Measurements from ENCODE around the gene TMEM60. TPM values are rescaled to one million over a fixed set of nuclear protein-coding genes. Genes with fewer than 3 reads are reported as not detected.
"Not testable (repeated sequence)": the region's sequence is repeated elsewhere in the genome, so short reads cannot be mapped to it uniquely, and the experiment has no call there.

TMEM60 gene
- total RNA-seq, 2 experiments from 2014 or later = 19.2 to 29.7 TPM

DNA sequence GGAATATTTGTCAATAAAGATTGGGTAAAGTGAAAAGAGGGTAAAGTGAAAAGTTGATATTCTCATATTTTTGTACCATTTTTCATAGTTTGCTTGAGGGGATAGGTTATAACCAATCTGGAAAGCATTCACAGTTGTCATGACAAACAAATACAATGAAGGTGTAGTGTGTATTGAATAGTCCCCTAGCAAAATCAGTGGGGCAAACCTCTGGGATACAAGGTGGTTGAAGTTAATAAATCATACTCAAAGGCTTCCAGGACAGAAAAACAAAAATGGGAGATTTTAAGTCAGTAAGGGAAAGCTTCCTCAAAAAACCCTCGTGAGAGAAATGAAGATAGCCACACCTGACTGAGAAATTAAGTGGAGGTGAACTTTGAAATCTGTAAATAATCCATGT lies 39.7 kb upstream of the TMEM60 start:
- ChIA-PET CTCF (ENCODE audit: unreplicated experiment) (no interaction called here), POLR2A (interaction anchor here (1.3 to 2.5 kb wide), 3 partner anchors 9 to 36 kb away, joined by 3 to 10 read pairs (median 3); no protein-coding TSS in a partner anchor)
- DNase-seq (ENCODE audit: low spot score) = no peak
- Histone ChIP-seq H4K20me1 (ENCODE audit: insufficient read depth, low read length) (peaks cover 17% of the 10 kb centered on the region; the same call in 1 of the 2 replicates), H2AFZ (ENCODE audit: low read length) (no peak overlapping the region), H3K9me2 (ENCODE audit: insufficient read depth, low read length) (no peaks in the 10 kb centered on the region), H3K4me1 (ENCODE audit: insufficient read depth, low read length, poor library complexity, severe bottlenecking) (peaks cover 54% of the 10 kb centered on the region), H3K36me3 (ENCODE audit: insufficient read depth, low read length) (peaks cover 35% of the 10 kb centered on the region), H3K79me2 (ENCODE audit: insufficient read depth, low read depth, low read length) (peaks cover 98% of the 10 kb centered on the region), H3K9me3 (ENCODE audit: low read length) (no peaks in the 10 kb centered on the region), H3K4me3 (ENCODE audit: low read depth, low read length, poor library complexity, severe bottlenecking) (no peak overlapping the region), H3K4me2 (ENCODE audit: low read length) (peak overlapping the region; percentile 61; the same call in 1 of the 2 replicates), H3K27ac (ENCODE audit: low read depth, low read length, poor library complexity, severe bottlenecking) (no peak overlapping the region)
- no peak for TF ChIP-seq EZH2phosphoT487 (IDR thresholded peaks at IDR 0.05; ENCODE audit: borderline replicate concordance, low read depth, low read length)
- TF ChIP-seq, protein P1, sequence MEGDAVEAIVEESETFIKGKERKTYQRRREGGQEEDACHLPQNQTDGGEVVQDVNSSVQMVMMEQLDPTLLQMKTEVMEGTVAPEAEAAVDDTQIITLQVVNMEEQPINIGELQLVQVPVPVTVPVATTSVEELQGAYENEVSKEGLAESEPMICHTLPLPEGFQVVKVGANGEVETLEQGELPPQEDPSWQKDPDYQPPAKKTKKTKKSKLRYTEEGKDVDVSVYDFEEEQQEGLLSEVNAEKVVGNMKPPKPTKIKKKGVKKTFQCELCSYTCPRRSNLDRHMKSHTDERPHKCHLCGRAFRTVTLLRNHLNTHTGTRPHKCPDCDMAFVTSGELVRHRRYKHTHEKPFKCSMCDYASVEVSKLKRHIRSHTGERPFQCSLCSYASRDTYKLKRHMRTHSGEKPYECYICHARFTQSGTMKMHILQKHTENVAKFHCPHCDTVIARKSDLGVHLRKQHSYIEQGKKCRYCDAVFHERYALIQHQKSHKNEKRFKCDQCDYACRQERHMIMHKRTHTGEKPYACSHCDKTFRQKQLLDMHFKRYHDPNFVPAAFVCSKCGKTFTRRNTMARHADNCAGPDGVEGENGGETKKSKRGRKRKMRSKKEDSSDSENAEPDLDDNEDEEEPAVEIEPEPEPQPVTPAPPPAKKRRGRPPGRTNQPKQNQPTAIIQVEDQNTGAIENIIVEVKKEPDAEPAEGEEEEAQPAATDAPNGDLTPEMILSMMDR (conservative IDR thresholded peaks at IDR 0.05; ENCODE audit: low read length) = no peak
- intact Hi-C loops (cut with micrococcal nuclease; ENCODE audit: unreplicated experiment) = no loop called here
- BruUV-seq (replicated peaks) = no TSS peak

DNA sequence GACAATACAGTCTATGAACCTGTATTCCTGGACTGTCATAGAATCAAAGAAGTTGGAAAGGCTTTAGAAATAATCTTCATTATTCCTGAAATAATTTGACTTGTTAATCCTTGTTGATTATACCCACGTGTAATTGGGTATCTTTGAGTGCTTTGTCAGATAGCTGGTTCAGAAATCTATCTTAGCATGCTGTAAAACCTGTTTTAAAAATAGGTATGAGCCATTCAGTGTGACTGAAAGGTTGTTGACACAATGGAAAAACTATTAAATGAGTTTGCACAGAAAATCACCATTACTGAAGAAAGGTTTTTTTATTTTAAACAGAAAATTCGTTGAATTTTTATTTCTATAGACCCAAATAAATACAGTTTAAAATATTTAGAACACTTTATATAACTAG lies 39.0 kb upstream of the TMEM60 start:
- Histone ChIP-seq H2AFZ (ENCODE audit: low read length) (no peak overlapping the region), H3K36me3 (ENCODE audit: insufficient read depth, low read length) (peaks cover 31% of the 10 kb centered on the region), H3K9me3 (ENCODE audit: low read length) (no peaks in the 10 kb centered on the region), H3K4me3 (ENCODE audit: low read depth, low read length, poor library complexity, severe bottlenecking) (no peak overlapping the region), H3K9me2 (ENCODE audit: insufficient read depth, low read length) (no peaks in the 10 kb centered on the region), H4K20me1 (ENCODE audit: insufficient read depth, low read length) (peaks cover 18% of the 10 kb centered on the region; the same call in 1 of the 2 replicates), H3K4me2 (ENCODE audit: low read length) (no peak overlapping the region), H3K79me2 (ENCODE audit: insufficient read depth, low read depth, low read length) (peaks cover 99% of the 10 kb centered on the region), H3K4me1 (ENCODE audit: insufficient read depth, low read length, poor library complexity, severe bottlenecking) (peaks cover 56% of the 10 kb centered on the region), H3K27ac (ENCODE audit: low read depth, low read length, poor library complexity, severe bottlenecking) (no peak overlapping the region)
- POLR2A ChIA-PET = interaction anchor here (0.5 to 2.5 kb wide), 12 partner anchors 8 to 75 kb away, joined by 3 to 10 read pairs (median 3); no protein-coding TSS in a partner anchor
- no peak for TF ChIP-seq EZH2phosphoT487 (IDR thresholded peaks at IDR 0.05; ENCODE audit: borderline replicate concordance, low read depth, low read length)
- TF ChIP-seq, protein P1 (conservative IDR thresholded peaks at IDR 0.05; ENCODE audit: low read length) = no peak
- no peak for DNase-seq (ENCODE audit: low spot score)
- BruUV-seq (replicated peaks) = no TSS peak
- CTCF ChIA-PET (ENCODE audit: unreplicated experiment) = no interaction called here
- intact Hi-C loops (cut with micrococcal nuclease; ENCODE audit: unreplicated experiment) = no loop called here

DNA sequence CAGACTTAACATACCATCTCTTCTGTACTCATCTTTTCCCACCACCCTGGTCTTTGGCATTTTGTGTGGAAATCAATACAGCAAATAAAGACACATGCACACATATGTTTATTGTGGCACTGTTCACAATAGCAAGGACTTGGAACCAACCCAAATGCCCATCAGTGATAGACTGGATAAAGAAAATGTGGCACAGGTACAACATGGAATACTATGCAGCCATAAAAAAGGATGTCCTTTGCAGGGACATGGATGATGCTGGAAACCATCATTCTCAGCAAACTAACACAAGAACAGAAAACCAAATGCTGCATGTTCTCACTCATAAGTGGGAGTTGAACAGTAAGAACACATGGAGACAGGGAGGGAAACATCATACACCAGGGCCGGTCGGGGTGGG lies 38.2 kb upstream of the TMEM60 start:
- H3K4me1 ChIP-seq (ENCODE audit: insufficient read depth, low read length, poor library complexity, severe bottlenecking) = peaks cover 63% of the 10 kb centered on the region
- H2AFZ ChIP-seq (ENCODE audit: low read length); H3K9me2 ChIP-seq (ENCODE audit: insufficient read depth, low read length); H3K27ac ChIP-seq (ENCODE audit: low read depth, low read length, poor library complexity, severe bottlenecking); H3K9me3 ChIP-seq (ENCODE audit: low read length); intact Hi-C loops (cut with micrococcal nuclease; ENCODE audit: unreplicated experiment); DNase-seq (ENCODE audit: low spot score); H3K4me3 ChIP-seq (ENCODE audit: low read depth, low read length, poor library complexity, severe bottlenecking); H3K4me2 ChIP-seq (ENCODE audit: low read length); CTCF ChIA-PET (ENCODE audit: unreplicated experiment); BruUV-seq (replicated peaks): not testable (repeated sequence)
- POLR2A ChIA-PET = interaction anchor here (0.6 to 1.3 kb wide), 4 partner anchors 11 to 65 kb away, joined by 3 to 4 read pairs (median 3); no protein-coding TSS in a partner anchor
- H3K36me3 ChIP-seq (ENCODE audit: insufficient read depth, low read length) = peaks cover 23% of the 10 kb centered on the region
- H4K20me1 ChIP-seq (ENCODE audit: insufficient read depth, low read length) = peaks cover 18% of the 10 kb centered on the region; the same call in 1 of the 2 replicates
- peaks cover 99% of the 10 kb centered on the region for H3K79me2 ChIP-seq (ENCODE audit: insufficient read depth, low read depth, low read length)

Measured in OCI-LY7 (cell line).